HUES64 (cell line): ENCODE results near the gene CP.
A peak's percentile ranks its signal among the peaks of the same experiment; 100 is the strongest.

ENCODE experiments used
- H3K27ac ChIP-seq: 2 replicates; pipeline ENCODE4 v1.7.0; 2013; ENCODE audit warnings: low read depth, low read length, inconsistent platforms
- H3K27me3 ChIP-seq: 2 replicates; pipeline ENCODE4 v1.6.1; 2013; ENCODE audit warnings: mild to moderate bottlenecking, low read length; ENCODE audit not compliant: insufficient read depth
- H3K36me3 ChIP-seq: 2 replicates; pipeline ENCODE4 v1.6.1; 2013; ENCODE audit warnings: mild to moderate bottlenecking, low read length; ENCODE audit not compliant: insufficient read depth
- H3K4me1 ChIP-seq: 2 replicates; pipeline ENCODE4 v1.6.1; 2013; ENCODE audit warnings: mild to moderate bottlenecking, low read length, moderate library complexity; ENCODE audit not compliant: insufficient read depth
- H3K4me3 ChIP-seq: 2 replicates; pipeline ENCODE4 v1.5.1; 2013; ENCODE audit warnings: mild to moderate bottlenecking, low read length, moderate library complexity
- H3K9ac ChIP-seq: 2 replicates; pipeline ENCODE4 v1.6.1; 2013; ENCODE audit warnings: mild to moderate bottlenecking, low read depth, low read length
- H3K9me3 ChIP-seq: 2 replicates; pipeline ENCODE4 v1.6.1; 2013; ENCODE audit warnings: low read depth, low read length; ENCODE audit not compliant: insufficient read depth
- WGBS: fragments of 150-250, 120-280 bp; methylation state at CpG from one replicate; pipeline ENCODE4 v1.1.7; 2013; ENCODE audit warnings: missing lambda C conversion rate; 5-methylcytosine and 5-hydroxymethylcytosine counted together

CP gene

GRCh38 chr3:149150436-149150835 lies 71.2 kb downstream of the CP start:
- no peak overlapping the region for H3K9ac ChIP-seq
- 95% methylated on average over 6 of the region's 6 CpGs for WGBS
- peaks cover 8% of the 10 kb centered on the region; the same call in 1 of the 2 replicates for H3K4me1 ChIP-seq
- H3K27ac ChIP-seq = no peak overlapping the region
- no peak overlapping the region for H3K4me3 ChIP-seq
- H3K9me3 ChIP-seq = no peaks in the 10 kb centered on the region
- peaks cover 89% of the 10 kb centered on the region for H3K36me3 ChIP-seq
- H3K27me3 ChIP-seq = no peaks in the 10 kb centered on the region

DNA sequence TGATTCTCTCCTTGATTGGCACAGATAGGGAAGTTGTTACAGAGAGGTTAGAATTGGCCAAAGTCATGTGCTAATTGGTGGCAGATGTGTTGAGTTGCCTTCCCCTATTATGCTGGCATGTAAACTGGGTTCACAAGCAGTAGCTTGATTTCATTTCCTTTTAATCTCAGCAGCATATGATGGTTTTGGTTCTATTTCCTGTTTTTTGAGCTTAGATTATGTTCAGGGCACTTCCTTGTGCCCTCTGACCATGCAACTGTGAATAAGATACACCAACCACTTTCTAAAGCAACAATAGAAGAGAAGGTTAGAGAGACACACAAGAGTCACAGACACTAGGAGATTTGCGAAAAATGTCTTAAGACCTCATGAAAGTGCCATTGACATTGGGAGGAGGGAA lies 75.7 kb downstream of the CP start:
- no peaks in the 10 kb centered on the region for H3K4me1 ChIP-seq
- no peaks in the 10 kb centered on the region for H3K9me3 ChIP-seq
- no peak overlapping the region for H3K4me3 ChIP-seq
- no peak overlapping the region for H3K27ac ChIP-seq
- no peak overlapping the region for H3K9ac ChIP-seq
- 97% methylated on average over 1 of the region's 1 CpG for WGBS
- peaks cover 80% of the 10 kb centered on the region for H3K36me3 ChIP-seq
- H3K27me3 ChIP-seq = no peaks in the 10 kb centered on the region

GRCh38 chr3:149145356-149145755 lies 76.3 kb downstream of the CP start:
- Histone ChIP-seq H3K9me3 (no peaks in the 10 kb centered on the region), H3K27me3 (no peaks in the 10 kb centered on the region), H3K9ac (no peak overlapping the region), H3K36me3 (peaks cover 80% of the 10 kb centered on the region), H3K27ac (no peak overlapping the region), H3K4me3 (no peak overlapping the region), H3K4me1 (no peaks in the 10 kb centered on the region)
- 89% methylated on average over 2 of the region's 2 CpGs for WGBS

- no peaks in the 10 kb centered on the region for H3K27me3 ChIP-seq
- H3K4me3 ChIP-seq = no peak overlapping the region
- H3K9ac ChIP-seq = no peak overlapping the region
- WGBS = 94% methylated on average over 4 of the region's 4 CpGs
- H3K36me3 ChIP-seq = peaks cover 66% of the 10 kb centered on the region
- no peaks in the 10 kb centered on the region for H3K9me3 ChIP-seq
- no peak overlapping the region for H3K27ac ChIP-seq
- H3K4me1 ChIP-seq = peaks cover 14% of the 10 kb centered on the region; the same call in 1 of the 2 replicates
These were observed 78.9 kb downstream of the CP start for GRCh38 chr3:149142682-149143081.

DNA sequence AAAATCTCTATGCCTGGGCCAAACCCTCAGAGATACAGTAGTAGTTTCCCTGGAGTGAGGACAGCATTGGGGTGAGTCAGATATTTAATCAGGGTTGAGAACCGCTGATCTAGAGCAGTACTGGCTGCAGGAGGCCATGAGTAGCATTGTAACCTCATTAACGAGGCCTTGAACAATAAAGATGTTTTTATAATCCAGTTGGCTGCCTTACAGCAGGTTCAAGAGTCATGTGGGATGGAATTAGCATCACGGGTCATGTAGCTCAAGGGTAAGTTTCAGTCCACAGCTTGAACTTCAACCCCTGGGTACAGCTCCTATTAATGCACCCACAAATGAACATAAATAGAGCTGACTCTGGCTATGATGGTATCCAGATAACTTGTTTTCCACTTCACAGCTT lies 87.1 kb downstream of the CP start:
- H3K27me3 ChIP-seq = no peaks in the 10 kb centered on the region
- peaks cover 30% of the 10 kb centered on the region; the same call in 1 of the 2 replicates for H3K4me1 ChIP-seq
- no peak overlapping the region for H3K9ac ChIP-seq
- 87% methylated on average over 3 of the region's 3 CpGs for WGBS
- H3K36me3 ChIP-seq = 0 out of 2 replicates have a peak, but pooled peaks cover 3% of the 10 kb centered on the region
- H3K4me3 ChIP-seq = no peak overlapping the region
- no peaks in the 10 kb centered on the region for H3K9me3 ChIP-seq
- H3K27ac ChIP-seq = no peak overlapping the region

DNA sequence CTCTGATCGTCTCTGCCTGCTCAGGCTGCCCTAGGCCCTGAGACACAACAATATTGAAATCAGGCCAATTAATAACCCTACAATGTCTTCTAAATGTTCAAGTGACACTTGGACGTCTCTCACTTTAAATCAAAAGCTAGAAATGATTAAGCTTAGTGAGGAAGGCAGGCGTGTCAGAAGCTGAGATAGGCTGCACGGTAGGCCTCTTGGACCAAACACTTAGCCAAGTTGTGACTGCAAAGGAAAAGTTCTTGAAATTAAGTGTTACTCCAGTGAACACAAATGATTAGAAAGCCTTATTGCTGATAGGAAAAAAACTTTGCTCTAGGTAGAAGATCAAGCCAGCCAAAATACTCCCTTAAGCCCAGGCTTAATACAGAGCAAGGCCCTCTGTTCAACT lies 90.0 kb downstream of the CP start:
- Histone ChIP-seq H3K4me1 (peaks cover 21% of the 10 kb centered on the region), H3K9ac (no peak overlapping the region), H3K9me3 (no peaks in the 10 kb centered on the region), H3K4me3 (no peak overlapping the region; the same call in 1 of the 2 replicates), H3K27me3 (peaks cover 6% of the 10 kb centered on the region; the same call in 1 of the 2 replicates), H3K36me3 (0 out of 2 replicates have a peak, but pooled peaks cover 3% of the 10 kb centered on the region), H3K27ac (no peak overlapping the region)
- 89% methylated on average over 4 of the region's 4 CpGs for WGBS

- peak within 1 kb of the TSS; percentile 70 for H3K27ac ChIP-seq
- WGBS = 2% methylated on average over 84 of the region's 84 CpGs
- H3K9ac ChIP-seq = peak within 1 kb of the TSS; percentile 79
- H3K36me3 ChIP-seq = 0 out of 2 replicates have a peak, but pooled peaks cover 3% of the 10 kb centered on the region
- peaks cover 6% of the 10 kb centered on the region; the same call in 1 of the 2 replicates for H3K27me3 ChIP-seq
- H3K4me1 ChIP-seq = peaks cover 21% of the 10 kb centered on the region
- peak within 1 kb of the TSS; percentile 94 for H3K4me3 ChIP-seq
- H3K9me3 ChIP-seq = no peaks in the 10 kb centered on the region
These were observed 92.1 kb downstream of the CP start, which contains the start of gene HPS3 for GRCh38 chr3:149129326-149130205. Gene HPS3 (plus strand): TSS chr3:149129638. CDS start chr3:149129724, 86 bp downstream.

DNA sequence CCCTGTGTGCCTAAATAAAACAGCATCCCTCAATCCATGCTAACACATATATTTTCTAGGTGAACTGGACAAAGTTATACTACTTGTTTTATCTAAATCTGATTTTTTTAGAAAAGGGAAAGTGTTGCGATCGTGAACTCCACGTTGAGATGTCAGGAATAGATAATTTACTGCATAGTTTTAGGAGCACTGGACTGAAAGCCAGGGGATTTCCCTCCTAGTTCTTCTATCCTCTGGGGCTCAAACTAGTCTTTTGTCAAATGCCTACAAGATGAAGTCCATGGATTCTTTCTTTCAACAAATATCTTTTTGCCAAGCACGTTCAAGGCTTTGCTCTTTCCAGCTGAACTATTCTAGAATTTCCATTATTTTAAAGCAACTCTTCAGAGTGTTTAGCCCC lies 92.8 kb downstream of the CP start:
- H3K4me3 ChIP-seq = peak overlapping the region; percentile 94
- no peak overlapping the region for H3K27ac ChIP-seq
- no peaks in the 10 kb centered on the region for H3K36me3 ChIP-seq
- H3K9ac ChIP-seq = peak overlapping the region; percentile 79; the same call in 1 of the 2 replicates
- WGBS = 84% methylated on average over 4 of the region's 4 CpGs
- peaks cover 6% of the 10 kb centered on the region; the same call in 1 of the 2 replicates for H3K27me3 ChIP-seq
- peaks cover 17% of the 10 kb centered on the region for H3K4me1 ChIP-seq
- H3K9me3 ChIP-seq = no peaks in the 10 kb centered on the region

DNA sequence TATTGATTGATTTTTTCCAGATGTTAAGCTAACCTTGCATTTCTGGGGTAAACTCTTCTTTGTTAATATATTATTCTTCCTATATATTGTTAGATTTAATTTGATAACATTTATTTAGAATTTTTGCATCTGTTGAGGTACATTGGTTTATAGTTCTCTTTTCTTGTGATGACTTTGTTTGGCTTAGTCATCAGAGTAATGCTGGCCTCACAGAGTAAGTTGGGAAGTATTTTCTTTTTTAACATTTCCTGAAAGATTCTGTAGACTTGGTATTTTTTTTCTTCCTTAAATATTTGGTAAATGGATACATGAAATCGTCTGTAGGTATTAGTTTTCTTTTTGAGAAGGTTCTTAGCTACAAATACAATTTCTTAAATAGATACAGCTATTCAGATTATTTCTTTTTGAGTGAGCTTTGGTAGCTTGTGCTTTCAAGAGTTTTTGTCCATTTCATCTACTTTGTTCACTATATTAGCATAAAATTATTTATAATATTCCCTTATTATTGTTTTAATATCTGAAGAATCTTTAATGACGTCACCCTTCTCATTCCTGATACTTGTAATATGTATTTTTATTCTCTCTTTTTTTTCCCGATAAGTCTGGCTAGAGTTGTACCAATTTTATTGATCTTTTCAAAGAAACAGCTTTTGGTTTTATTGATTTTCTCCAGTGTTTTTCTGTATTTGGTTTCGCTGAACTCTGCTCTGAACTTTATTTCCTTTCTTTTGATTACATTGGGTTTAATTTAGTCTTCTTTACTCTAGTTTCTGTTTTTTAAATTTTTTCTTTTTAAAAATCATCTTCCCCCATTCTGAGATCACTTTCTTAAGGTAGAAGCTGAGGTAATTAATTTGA lies 98.7 kb downstream of the CP start:
- 100% methylated on average over 1 of the region's 4 CpGs for whole genome bisulfite sequencing

More for the DNA sequence above, 98.7 kb downstream of the CP start:
- Histone ChIP-seq H3K9me3 (no peaks in the 10 kb centered on the region), H3K27ac (no peak overlapping the region), H3K4me1 (no peaks in the 10 kb centered on the region), H3K36me3 (no peaks in the 10 kb centered on the region), H3K9ac (no peak overlapping the region), H3K4me3 (no peak overlapping the region), H3K27me3 (no peaks in the 10 kb centered on the region)
